Inflammatory macrophage treated with lipopolysaccharide for 4 hours (primary cell): Measurements from ENCODE around the gene SREBF1.

Experiments
- DNase-seq: peaks from one replicate; pipeline ENCODE4 v3.0.0-alpha.2; 2020

The SREBF1 gene

GRCh38 chr17:17792037-17792550 lies 44.7 kb downstream of the SREBF1 start:
- DNase-seq = no peak

GRCh38 chr17:17790637-17791464 lies 45.9 kb downstream of the SREBF1 start:
- DNase-seq = no peak

GRCh38 chr17:17789828-17790636 lies 46.8 kb downstream of the SREBF1 start:
- DNase-seq = no peak

- no peak for DNase-seq
Observed at GRCh38 chr17:17789410-17789809, 47.4 kb downstream of the SREBF1 start.

- no peak for DNase-seq
Observed at GRCh38 chr17:17788967-17789366, 47.8 kb downstream of the SREBF1 start.

- no peak for DNase-seq
Observed at GRCh38 chr17:17787568-17787967, 49.2 kb downstream of the SREBF1 start.

- no peak for DNase-seq
Observed at GRCh38 chr17:17786998-17787397, 49.8 kb downstream of the SREBF1 start.

GRCh38 chr17:17785407-17785806 lies 51.4 kb downstream of the SREBF1 start:
- no peak for DNase-seq

- no peak for DNase-seq
Observed at GRCh38 chr17:17784657-17785267, 52.0 kb downstream of the SREBF1 start.

- DNase-seq = no peak
Observed at GRCh38 chr17:17783825-17784656, 52.7 kb downstream of the SREBF1 start.

GRCh38 chr17:17783116-17783824 lies 53.5 kb downstream of the SREBF1 start:
- DNase-seq = no peak

GRCh38 chr17:17782523-17783115 lies 54.2 kb downstream of the SREBF1 start:
- DNase-seq = no peak

GRCh38 chr17:17781591-17782496 lies 54.9 kb downstream of the SREBF1 start:
- no peak for DNase-seq

- no peak for DNase-seq
Observed at GRCh38 chr17:17780922-17781590, 55.7 kb downstream of the SREBF1 start.

GRCh38 chr17:17779015-17779611 lies 57.7 kb downstream of the SREBF1 start:
- DNase-seq = no peak

GRCh38 chr17:17778308-17779014 lies 58.3 kb downstream of the SREBF1 start:
- no peak for DNase-seq

GRCh38 chr17:17776889-17777288 lies 59.9 kb downstream of the SREBF1 start:
- DNase-seq = no peak
